Left renal cortex interstitium (tissue), 4 donors: Measurements from ENCODE around the gene GNA12. TPM values are rescaled to one million over a fixed set of nuclear protein-coding genes. Genes with fewer than 3 reads are reported as not detected.
"Not testable (repeated sequence)": the region's sequence is repeated elsewhere in the genome, so short reads cannot be mapped to it uniquely, and the experiment has no call there.

Source experiments
- DNase-seq, 4 donors: peaks; one replicate each; pipeline ENCODE4 v3.0.0-alpha.2; 2013; ENCODE audit warnings: low read depth in 4 of 4, low spot score in 2 of 4, missing footprints in 1 of 4
- polyA plus RNA-seq, 4 donors: library from polyadenylated mRNA; unstranded; fragments of 120-200 nt; gene quantifications; one replicate each; pipeline ENCODE4 v1.2.1, GENCODE V29; 2013; ENCODE audit not compliant: insufficient read length in 4 of 4

The GNA12 gene
- polyA plus RNA-seq, 4 donors, result 37.8 to 50.1 (median 42.3) TPM

DNA sequence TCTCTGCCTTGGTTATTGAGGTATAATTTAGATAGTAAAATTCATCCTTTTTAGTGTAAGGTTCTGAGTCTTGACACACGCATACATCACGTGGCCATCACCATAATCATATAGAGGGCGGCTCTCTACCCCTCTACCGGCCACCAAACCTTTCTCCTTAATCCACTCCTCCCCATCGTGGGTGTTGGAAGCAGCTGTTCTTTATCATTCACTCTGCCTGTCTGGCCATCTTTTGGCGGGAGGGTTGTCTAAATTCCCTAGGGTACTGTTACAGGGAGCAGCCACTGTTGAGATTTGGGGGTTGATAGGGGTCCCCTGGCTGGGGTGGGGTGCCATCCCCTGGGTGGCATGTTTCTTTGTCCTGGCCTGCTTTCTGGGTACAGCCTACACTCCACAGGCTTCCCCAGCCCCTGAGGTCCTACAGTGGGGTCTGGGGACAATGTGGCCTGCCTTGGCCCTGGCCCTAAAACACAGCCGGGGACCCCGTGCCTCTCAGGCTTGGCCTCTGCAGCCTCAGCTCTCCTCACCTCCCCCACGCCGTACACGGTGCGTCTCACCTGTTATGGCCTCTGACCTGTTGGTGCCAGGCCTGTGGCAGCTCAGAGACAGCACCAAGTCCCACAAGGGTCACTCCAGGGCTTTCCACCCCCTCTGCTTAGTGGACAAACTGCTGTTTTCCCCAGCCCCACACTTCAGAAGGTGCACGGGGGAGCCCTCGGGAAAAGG, 138.6 kb downstream of the GNA12 start:
- no peak for DNase-seq

DNA sequence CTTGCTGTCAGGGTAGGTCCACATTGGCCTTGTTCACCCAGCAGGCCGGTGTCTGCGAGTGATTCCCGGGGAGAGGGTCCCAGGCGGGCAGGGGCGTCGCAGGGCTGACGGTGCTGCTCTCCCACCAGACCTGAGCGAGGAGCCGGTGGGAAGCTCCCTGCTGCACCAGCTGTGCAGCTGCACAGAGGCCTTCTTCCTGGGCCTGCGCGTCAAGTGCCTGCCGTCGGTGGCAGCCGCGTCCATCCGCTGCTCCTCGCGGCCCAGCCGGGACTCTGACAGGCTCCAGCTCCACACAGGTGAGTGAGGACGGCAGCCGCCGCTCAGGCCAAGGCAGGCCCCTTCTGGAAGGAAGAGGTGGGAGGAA, 141.5 kb downstream of the GNA12 start:
- DNase-seq, result no peak

DNA sequence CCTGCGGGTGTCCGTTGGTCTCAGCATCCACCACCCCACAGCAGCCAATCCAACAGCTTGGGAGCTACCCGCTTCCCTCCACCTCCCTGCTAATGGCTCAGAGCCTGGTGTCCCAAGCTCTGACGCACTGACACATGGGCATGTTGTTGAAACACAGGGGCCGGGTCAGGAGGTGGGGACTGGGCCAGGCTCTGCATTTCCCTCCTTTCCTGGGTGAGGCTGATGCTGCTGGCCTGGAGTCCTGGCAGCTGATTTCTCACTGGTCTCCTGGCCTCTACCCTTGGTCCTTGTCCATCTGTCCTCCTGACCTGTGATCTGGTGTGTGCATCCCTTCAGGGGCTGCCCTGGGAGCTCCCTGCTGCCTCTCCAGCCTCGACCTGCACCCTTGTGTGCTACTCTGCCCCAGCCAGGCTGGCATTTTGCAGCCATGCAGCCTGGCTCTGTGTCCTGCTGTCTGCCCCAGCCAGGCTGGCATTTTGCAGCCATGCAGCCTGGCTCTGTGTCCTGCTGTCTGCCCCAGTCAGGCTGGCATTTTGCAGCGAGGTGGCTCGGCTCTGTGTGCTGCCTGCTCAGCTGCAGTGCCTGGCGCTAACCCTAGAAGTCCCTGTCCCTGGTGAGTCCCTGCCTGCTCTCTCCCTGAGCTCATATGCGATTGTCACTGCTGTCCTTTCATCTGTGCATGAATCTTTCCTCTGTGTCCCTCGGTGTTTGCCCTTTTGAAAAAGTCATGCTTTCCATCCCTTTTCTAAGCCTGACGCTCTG, 142.1 kb downstream of the GNA12 start:
- no peak for DNase-seq

DNA sequence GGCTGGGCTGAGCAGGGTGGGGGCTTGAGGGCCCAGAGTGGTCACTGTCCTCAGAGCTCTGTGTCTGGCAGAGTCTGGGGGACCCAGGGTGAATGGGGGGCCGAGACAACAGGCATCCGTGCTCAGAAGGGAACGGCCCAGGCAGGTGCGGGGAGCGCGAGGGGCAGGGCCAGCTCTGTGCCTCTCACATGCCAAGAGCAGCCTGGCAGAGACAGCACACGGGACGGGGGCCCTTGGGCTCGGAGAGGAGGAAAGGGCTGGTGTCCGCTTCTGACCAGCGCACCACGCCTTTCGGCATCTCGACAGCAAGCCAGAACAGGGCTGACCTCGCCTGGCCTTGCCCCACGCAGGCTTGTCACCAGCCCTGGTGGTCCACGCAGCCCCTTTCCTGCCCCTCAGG, 142.7 kb downstream of the GNA12 start:
- DNase-seq, result no peak

DNA sequence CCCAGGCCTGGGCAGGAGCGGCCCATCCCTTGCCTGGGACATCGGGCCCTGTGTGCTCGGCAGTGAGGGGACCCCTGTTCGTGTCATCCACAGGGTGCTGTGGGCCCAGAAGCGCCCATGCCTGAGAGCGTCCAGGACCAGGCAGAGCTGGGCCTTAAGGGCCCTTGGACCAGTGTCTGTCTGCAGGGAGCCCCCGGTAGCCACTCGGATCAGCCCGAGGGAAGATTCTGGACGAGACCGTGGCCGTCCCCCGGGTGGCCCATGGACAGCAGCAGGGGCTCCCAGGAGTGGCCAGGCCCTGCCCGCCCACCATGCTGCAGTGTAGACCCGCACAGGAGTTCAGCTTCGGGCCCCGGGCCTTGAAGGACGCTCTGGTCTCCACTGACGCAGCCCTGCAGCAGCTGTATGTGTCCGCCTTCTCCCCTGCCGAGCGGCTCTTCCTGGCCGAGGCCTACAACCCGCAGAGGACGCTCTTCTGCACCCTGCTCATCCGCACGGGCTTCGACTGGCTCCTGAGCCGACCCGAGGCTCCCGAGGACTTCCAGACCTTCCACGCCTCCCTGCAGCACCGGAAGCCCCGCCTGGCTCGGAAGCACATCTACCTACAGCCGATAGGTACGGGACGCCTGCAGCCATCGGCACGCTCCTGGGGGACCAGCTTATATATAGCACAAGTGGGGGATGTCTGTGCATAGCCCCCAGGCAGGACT, 143.8 kb downstream of the GNA12 start:
- DNase-seq, result no peak

DNA sequence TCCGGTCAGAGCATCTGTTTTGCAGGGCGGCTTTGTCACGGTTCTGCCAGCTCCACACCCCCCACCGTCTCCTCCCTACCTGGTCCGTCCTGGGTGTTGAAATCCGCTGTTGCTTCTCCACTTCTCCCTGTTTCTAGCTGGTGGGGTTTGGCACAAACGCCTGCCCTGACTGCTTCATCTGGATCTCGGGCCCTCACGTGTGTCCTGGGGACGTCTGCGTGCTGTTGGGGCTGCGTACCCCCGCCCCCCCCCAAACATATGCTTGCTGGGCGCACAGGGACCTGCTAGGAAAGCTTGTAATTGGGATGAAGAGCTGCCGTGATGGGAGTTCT, 144.9 kb downstream of the GNA12 start:
- DNase-seq, result no peak

DNA sequence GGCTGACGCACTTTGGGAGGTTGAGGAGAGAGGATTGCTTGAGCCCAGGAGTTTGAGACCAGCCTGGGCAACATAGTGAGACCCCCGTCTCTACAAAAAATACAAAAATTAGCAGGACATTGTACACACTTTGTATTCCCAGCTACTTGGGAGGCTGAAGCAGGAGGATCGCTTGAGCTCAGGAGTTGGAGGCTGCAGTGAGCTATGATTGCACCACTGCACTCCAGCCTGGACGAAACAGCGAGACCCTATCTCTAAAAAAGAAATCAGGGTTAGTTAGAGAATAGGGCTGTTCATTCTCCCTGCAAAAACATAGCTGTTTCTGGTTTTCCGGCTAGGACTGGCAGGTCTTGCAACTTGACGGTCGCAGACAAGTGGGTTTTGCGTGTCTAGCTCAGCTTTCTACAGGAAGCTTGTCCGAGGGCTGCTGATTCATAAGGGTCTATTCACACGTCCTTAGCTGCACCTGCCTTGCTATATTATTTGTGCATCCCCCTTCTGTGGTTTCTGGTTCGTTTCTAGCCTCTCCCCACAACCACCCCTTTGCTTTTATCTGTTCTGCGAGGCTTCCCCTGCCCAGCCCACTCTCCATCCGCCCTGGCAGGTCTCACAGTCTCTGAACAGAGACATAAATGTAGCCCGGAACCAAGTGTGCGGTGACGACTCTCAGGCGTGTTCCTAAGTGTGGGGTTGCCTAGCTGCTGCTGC, 145.4 kb downstream of the GNA12 start:
- DNase-seq, result no peak

DNA sequence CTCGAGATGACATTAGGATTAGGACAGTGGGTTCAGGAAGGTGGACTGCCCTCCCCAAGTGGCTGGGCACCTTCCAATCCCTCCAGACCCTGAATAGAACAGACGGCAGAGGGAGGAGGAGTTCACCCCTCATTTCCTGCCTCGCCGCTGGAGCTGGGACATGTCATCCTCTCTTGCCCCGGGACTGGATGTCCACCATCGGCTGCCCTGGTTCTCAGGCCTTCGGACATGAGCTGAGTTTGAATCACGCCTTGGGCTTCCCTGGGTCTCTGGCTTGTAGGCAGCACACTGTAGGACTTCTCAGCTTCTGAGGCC, 150.0 kb downstream of the GNA12 start:
- not testable (repeated sequence) for DNase-seq

DNA sequence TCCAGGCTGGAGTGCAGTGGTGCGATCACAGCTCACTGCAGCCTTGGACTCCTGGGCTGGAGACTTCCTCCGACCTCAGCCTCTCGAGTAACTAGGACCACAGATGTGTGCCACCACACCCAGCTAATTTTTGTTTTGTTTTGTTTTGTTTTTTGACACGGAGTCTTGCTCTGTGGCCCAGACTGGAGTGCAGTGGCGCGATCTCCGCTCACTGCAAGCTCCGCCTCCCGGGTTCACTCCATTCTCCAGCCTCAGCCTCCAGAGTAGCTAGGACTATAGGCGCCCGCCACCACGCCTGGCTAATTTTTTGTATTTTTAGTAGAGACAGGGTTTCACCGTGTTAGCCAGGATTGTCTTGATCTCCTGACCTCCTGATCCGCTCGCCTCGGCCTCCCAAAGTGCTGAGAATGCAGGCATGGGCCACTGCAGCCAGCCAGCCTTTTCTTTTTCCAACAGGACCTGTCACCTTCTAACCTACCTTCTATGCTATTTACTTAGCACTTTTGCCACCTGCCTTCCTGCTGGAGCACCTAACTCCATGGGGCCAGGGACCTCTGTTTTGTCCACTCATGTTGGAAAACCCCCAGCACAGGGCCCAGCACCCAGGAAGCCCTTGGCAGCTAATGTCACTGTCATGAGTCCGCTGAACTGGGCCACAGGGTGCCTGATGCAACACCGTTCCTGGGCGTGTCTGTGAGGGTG, 150.5 kb downstream of the GNA12 start:
- DNase-seq, result not testable (repeated sequence)

DNA sequence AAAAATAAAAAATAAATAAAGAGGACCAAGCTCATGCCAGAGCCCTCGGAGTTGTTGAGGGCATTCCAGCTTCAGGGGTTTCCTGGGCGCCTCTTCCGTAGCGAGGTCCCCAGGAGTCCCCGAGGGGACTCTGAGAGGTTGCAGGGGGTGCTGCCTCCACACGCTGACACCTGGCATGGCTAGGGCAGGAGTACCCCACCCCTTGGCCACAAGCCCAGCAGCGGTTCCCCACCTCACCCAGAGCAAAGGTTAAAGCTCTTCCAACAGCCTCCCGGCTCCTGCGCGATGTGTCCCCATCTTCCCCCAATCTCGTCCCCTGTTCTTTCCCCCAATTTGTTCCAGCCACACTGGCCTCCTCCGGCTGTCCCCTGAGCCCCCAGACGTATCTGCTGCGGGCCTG, 151.6 kb downstream of the GNA12 start:
- no peak for DNase-seq

DNA sequence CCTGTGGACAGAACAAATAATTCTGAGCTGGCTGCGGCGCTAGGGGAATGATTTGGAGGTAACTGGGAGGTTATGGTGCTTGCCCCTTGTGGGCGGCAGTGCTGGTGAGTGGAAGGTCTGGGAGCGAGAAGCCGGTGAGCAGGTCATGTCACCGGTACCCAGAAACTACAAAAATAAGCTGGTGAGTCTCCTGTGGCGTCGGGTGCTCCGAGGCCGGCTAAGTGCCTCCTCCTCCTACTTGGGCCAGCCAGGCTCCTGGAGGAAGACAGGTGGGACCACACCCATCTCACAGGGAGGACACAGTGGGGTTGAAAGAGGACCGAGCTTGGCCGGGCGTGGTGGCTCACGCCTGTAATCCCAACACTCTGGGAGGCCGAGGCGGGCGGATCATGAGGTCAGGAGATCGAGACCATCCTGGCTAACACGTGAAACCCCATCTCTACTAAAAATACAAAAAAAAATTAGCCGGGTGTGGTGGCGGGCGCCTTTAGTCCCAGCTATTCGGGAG, 152.1 kb downstream of the GNA12 start:
- not testable (repeated sequence) for DNase-seq

DNA sequence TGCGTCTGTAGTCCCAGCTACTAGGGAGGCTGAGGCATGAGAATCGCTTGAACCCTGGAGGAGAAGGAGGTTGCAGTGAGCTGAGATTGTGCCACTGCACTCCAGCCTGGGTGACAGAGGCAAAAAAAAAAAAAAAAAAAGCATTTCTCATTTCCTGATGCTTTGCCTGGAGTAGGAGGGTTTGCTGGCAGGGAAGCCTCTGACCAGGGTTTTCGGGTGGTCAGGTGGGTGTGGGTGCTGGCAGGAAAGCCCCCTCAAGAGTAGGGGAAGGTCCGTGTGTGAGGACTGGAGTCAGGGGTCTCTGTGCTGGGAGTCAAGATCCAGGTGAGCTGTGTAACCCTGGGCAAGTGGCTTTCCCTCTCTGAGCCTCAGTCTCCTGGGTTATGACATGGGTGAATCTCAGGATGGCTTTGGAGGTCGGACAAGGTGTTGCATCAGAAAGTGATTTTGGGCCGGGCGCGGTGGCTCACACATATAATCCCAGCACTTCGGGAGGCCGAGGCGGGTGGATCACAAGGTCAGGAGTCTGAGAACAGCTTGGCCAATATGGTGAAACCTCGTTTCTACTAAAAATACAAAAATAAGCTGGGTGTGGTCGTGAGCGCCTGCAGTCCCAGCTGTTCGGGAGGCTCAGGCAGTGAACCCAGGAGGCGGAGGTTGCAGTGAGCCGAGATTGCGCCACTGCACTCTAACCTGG, 152.9 kb downstream of the GNA12 start:
- no peak for DNase-seq

DNA sequence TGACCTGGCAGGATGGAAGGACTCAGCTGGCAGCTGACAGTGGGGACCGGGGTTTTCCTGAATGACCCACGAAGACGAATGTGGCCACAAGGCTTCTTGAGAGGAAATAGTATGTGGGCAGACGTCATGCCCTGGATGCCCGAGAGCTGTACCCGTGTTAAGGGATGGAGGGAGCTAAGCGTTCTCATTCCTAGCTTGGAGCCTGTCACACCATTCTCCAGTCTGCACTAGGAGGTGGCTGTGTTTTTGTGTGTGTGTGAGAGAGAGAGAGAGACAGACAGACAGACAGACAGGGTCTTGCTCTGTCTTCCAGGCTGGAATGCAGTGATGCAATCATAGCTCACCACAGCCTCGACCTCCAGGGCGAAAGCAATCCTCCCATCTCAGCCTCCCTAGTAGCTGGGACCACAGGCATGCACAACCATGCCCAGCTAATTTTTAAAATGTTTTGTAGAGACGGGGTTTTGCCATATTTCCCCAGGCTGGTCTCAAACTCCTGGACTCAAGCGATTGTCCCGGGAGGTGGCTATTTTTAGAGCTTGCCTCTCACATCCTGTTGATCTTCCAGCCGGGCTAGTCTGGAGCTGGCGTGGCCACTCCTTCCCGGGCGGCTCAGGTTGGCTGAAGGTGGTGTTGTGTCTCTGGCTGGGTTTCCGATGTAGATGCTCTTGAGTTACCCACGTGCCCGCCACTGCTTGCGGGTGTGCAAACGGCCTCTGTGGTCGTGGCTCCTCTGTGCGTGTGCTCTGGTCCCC, 154.0 kb downstream of the GNA12 start:
- no peak for DNase-seq

DNA sequence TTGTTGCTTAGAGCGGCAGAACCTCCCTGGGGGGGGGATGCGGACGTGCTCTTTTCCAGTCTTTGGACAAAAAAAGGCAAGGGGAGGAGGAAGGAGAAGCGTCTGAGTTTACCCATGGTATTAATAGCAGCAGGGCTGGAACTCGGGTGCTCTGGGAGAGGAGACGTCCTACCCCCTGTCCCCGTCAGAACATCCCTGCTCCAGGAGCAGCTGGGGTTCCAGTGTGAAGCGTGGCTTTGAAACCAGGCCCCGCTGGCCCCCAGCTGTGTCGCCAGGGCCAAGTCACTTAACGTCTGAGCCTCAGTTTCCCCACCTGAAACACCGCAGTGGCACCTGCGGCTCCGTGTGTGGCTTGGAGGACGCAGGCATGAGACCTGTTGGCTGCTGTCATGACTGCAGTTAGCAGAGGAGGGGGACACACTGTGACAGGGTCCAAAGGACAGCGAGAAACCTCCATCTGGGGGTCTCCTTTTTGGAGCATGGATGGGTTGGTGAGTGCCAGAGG, 154.7 kb downstream of the GNA12 start:
- DNase-seq, result no peak

DNA sequence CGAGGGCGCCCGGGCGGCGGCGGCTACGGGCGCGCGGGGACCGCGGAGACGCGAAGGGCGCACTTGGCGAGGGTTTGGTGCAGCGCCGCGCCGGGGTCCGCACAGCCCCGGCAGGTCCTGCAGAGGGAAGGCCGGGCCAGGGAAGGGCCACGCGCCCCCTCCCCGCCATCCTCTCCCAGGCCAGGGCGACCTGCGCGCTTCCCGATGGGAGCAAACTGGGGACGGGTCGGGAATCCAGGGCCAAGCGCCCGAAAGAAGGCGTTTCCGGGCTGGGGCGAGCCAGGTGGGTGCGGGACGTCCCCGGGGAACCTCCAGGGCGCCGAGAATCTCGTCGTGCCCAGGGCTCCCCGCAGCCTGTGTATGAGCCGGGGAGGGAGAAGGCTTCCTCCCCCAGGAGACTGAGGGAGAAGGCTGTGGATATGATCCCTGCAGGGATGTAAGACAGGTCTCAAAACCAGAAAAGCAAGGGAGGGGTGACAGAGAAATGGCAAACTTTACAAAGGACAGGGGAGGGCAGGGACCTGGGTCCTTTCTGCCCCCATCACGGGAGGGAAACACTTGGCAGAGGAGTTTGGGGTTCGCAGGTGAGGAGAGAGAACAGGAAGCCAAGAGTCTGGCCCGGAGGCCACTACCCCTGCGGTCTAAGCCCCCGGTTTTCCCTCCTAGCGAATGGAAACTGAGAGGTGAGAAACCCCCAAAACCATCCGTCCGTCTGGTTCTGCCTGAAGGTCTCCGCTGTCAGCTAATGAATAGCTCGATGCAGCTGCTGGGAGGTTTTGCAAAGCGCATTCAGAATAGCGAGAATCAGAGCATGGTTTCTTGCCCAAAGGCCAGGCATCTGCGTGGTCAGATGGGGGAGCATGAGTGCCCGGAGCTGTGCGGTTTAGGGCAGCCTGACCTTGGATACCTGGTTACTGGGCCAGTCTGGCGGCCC, 155.4 kb downstream of the GNA12 start:
- no peak for DNase-seq

DNA sequence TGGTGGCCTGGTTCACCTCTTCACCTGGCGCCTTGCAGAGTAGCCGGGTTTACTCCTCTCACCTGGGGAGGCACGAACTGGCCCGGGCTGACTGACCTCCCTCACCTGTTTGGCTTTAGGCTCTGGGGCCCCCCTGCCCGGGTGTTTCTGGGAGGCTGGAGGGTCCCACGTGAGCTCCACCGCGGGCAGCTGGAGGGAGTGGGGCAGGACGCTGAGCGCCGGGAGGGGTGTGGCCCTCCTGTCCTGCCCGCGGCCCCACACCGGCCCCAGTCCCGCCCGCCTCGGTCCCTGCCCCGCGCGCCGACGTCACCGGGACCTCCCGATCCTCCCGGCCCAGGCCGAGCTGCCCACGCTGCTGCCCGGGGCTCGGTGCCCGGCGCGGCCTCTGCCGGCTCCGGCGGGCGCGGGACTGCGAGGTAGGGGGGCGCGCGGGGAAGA, 156.2 kb downstream of the GNA12 start, which contains the start of gene AMZ1:
TSS of gene AMZ1 (plus strand) at position 322 of the 438 bp plus-strand sequence. CDS start 12,250 bp downstream, outside the sequence.
- DNase-seq, result no peak

DNA sequence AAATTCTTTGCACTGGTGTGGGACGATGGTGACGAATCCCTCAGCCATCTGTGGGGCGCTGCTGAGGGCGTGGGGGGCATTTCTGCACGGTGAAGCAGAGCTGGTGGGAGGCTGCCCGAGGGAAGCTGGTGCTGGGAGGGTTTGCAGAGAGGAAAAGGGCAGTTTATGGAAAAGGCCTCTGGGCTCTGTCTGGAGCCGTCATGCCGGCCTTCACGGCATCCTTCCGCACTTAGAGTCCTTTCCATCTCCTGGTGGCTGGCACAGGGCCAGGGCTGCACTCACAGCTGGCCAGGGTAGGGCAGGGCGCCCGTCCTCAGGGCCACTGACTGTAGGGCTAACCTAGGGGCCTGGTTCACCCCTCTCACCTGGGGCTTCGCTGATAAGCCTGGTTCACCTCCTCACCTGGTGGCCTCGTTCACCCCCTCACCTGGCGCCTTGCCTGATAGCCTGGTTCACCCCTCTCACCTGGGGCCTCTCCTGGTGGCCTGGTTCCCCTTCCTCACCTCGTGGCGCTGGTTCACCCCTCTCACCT, 156.7 kb downstream of the GNA12 start:
- DNase-seq, result no peak
